BLaER1 (cell line): ENCODE data around the gene IFNK.

ENCODE experiments used
- H3K27ac ChIP-seq: shearing (Covaris generic); formaldehyde crosslinking; 2 replicates; pipeline ENCODE4 v1.8.1; 2022
- H3K27me3 ChIP-seq: shearing (Covaris generic); formaldehyde crosslinking; 2 replicates; pipeline ENCODE4 v1.8.1; 2022
- H3K36me3 ChIP-seq: shearing (Covaris generic); formaldehyde crosslinking; 2 replicates; pipeline ENCODE4 v1.8.1; 2022
- H3K4me1 ChIP-seq: shearing (Covaris generic); formaldehyde crosslinking; 2 replicates; pipeline ENCODE4 v1.8.1; 2022
- H3K4me2 ChIP-seq: shearing (Covaris generic); formaldehyde crosslinking; 2 replicates; pipeline ENCODE4 v1.8.1; 2022
- H3K4me3 ChIP-seq: shearing (Covaris generic); formaldehyde crosslinking; 2 replicates; pipeline ENCODE4 v1.8.1; 2022
- H3K9ac ChIP-seq: shearing (Covaris generic); formaldehyde crosslinking; 2 replicates; pipeline ENCODE4 v1.8.1; 2022
- H3K9me3 ChIP-seq: shearing (Covaris generic); formaldehyde crosslinking; 2 replicates; pipeline ENCODE4 v1.8.1; 2022
- H4K20me1 ChIP-seq: shearing (Covaris generic); formaldehyde crosslinking; 2 replicates; pipeline ENCODE4 v1.8.1; 2022
- Cebpa-rat ChIP-seq: shearing (Covaris generic); IDR thresholded peaks from 2 replicates; pipeline ENCODE4 v1.8.1; 2022

Gene IFNK

GRCh38 chr9:27506981-27507380 lies 17.1 kb upstream of the IFNK start:
- no peak for TF ChIP-seq Cebpa-rat
- no peak overlapping the region for H3K4me2 ChIP-seq
- no peaks in the 10 kb centered on the region for H3K27me3 ChIP-seq
- no peaks in the 10 kb centered on the region for H3K9me3 ChIP-seq
- H3K27ac ChIP-seq = no peak overlapping the region
- no peak overlapping the region for H3K4me3 ChIP-seq
- H3K9ac ChIP-seq = no peak overlapping the region
- H3K4me1 ChIP-seq = no peaks in the 10 kb centered on the region
- H3K36me3 ChIP-seq = no peaks in the 10 kb centered on the region
- no peaks in the 10 kb centered on the region for H4K20me1 ChIP-seq

- TF ChIP-seq Cebpa-rat = no peak
- H3K27me3 ChIP-seq = no peaks in the 10 kb centered on the region
- H3K4me3 ChIP-seq = no peak overlapping the region
- no peaks in the 10 kb centered on the region for H3K4me1 ChIP-seq
- no peaks in the 10 kb centered on the region for H4K20me1 ChIP-seq
- no peak overlapping the region for H3K27ac ChIP-seq
- H3K9me3 ChIP-seq = no peaks in the 10 kb centered on the region
- no peak overlapping the region for H3K4me2 ChIP-seq
- no peaks in the 10 kb centered on the region for H3K36me3 ChIP-seq
- no peak overlapping the region for H3K9ac ChIP-seq
These were observed 13.3 kb upstream of the IFNK start for GRCh38 chr9:27510780-27511179.

DNA sequence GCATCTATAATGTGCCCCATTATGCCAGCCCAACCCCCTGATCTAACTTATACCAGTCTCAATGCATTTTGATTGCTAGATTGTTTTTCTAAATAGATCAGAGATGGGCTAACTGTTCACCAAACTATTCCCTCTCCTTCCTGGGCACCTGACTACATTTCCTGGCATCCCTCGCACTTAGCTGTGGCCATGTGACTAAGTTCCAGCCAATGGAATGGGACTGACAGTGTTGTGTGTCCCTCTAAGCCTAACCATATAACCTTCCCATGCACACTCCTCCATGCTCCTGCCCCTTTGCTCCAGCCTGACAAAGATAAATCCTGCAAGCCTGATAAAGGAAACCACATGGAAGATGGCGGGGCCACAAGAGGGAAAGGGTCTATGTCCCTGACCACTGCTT lies 12.3 kb upstream of the IFNK start:
- H3K4me3 ChIP-seq = no peak overlapping the region
- no peak for TF ChIP-seq Cebpa-rat
- H3K9me3 ChIP-seq = no peaks in the 10 kb centered on the region
- H3K4me1 ChIP-seq = no peaks in the 10 kb centered on the region
- H3K9ac ChIP-seq = no peak overlapping the region
- no peaks in the 10 kb centered on the region for H3K27me3 ChIP-seq
- H3K36me3 ChIP-seq = no peaks in the 10 kb centered on the region
- no peak overlapping the region for H3K4me2 ChIP-seq
- no peaks in the 10 kb centered on the region for H4K20me1 ChIP-seq
- H3K27ac ChIP-seq = no peak overlapping the region

GRCh38 chr9:27514551-27514950 lies 9.5 kb upstream of the IFNK start:
- Histone ChIP-seq H3K9me3 (no peaks in the 10 kb centered on the region), H3K4me3 (no peak overlapping the region), H4K20me1 (no peaks in the 10 kb centered on the region), H3K4me2 (no peak overlapping the region), H3K4me1 (no peaks in the 10 kb centered on the region), H3K36me3 (no peaks in the 10 kb centered on the region), H3K27ac (no peak overlapping the region), H3K27me3 (no peaks in the 10 kb centered on the region), H3K9ac (no peak overlapping the region)
- no peak for TF ChIP-seq Cebpa-rat

DNA sequence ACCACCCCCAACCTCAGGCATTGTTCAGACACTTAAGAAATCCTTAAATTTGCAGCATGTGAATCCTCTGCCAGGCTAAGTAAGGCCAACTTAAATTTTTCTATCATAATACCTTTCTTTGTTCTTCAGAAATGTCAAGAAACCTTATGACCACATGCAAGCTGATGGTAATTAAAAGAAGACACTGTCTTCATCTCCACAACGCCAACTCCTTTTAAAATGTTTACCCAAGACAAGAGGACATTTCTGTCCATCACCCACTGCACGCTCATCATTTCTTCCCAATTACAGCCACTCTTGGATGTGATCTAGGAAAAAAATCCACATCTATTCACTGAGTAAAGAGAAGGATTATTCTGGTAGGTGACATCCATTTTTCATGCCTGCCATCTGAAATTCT lies 6.1 kb upstream of the IFNK start:
- Histone ChIP-seq H3K4me3 (no peak overlapping the region), H3K27me3 (no peaks in the 10 kb centered on the region), H3K9me3 (no peaks in the 10 kb centered on the region), H3K9ac (no peak overlapping the region), H3K4me2 (no peak overlapping the region), H3K4me1 (no peaks in the 10 kb centered on the region), H3K27ac (no peak overlapping the region), H4K20me1 (no peaks in the 10 kb centered on the region), H3K36me3 (no peaks in the 10 kb centered on the region)
- TF ChIP-seq Cebpa-rat = no peak

GRCh38 chr9:27518809-27519208 lies 5.3 kb upstream of the IFNK start:
- H3K4me2 ChIP-seq = no peak overlapping the region
- no peaks in the 10 kb centered on the region for H3K36me3 ChIP-seq
- no peak overlapping the region for H3K27ac ChIP-seq
- no peaks in the 10 kb centered on the region for H4K20me1 ChIP-seq
- no peak overlapping the region for H3K4me3 ChIP-seq
- H3K4me1 ChIP-seq = no peaks in the 10 kb centered on the region
- H3K27me3 ChIP-seq = no peaks in the 10 kb centered on the region
- no peak for TF ChIP-seq Cebpa-rat
- H3K9me3 ChIP-seq = no peaks in the 10 kb centered on the region
- no peak overlapping the region for H3K9ac ChIP-seq

DNA sequence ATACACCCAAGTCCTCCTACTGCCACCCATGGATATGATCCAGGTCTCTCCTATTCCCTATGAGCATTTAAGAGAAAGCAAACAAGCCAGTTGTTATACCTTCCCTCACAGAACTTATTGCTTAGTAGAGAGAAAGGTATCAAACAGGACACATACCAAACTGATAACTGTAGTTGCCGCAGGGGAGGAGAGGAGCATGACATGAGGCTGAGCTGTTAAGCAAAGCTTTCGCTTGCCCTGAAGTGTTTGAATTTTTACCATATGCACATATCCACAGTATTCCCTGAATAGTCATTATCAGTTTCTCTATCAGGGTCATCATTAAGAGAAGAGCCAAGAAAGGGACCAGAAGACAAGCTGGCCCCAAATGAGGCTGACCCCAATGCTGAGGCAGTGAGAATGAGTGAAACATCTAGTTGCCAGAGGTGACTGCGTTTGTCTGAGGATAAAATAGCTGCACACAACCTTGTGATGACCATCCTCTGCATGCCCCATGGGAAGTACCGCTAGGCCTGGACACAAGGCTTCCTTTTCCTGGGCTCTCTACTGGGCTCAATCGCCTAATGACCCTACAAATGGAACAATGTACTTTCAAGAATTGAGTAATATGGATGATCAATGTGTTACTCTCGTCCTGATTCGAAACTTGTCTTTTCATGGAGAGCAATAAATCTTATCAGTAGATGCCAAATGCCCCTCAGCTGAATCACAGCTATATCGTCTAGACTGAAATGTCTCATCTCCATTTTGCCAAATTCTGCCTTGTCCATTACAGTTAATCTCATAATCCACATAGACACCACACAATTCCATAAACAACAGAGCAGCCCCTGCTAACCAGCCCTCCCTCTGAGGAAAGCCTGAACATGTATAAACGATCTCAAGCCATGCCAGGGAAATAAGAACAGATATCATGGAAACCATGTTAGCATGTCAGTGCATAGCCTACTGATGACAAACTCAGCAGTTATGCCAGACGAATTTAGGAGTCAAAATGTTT lies 4.3 kb upstream of the IFNK start:
- H3K36me3 ChIP-seq = no peaks in the 10 kb centered on the region
- H4K20me1 ChIP-seq = no peaks in the 10 kb centered on the region
- no peaks in the 10 kb centered on the region for H3K4me1 ChIP-seq
- H3K9me3 ChIP-seq = no peaks in the 10 kb centered on the region
- H3K9ac ChIP-seq = no peak overlapping the region
- no peak overlapping the region for H3K27ac ChIP-seq
- no peak overlapping the region for H3K4me3 ChIP-seq
- TF ChIP-seq Cebpa-rat = no peak
- no peaks in the 10 kb centered on the region for H3K27me3 ChIP-seq
- no peak overlapping the region for H3K4me2 ChIP-seq

DNA sequence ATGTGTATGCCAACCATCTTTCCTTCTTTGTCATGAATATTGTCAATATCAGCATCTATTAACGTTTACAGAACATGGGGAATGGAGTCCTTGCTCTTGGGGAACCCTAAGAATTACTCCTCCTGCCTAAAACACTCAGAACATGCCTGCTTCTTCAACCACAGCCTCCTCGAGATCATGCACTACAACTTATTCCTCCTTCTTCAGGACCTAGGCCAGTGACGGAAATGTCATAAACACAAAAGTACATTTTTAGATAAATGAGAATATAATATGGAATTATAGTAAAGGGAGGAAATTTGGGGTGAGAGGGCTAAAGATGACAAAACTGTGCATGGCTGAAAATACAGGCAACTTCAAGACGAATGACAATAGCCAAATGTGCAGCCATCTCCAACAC lies 3.1 kb upstream of the IFNK start:
- Histone ChIP-seq H4K20me1 (no peaks in the 10 kb centered on the region), H3K9ac (no peak overlapping the region), H3K9me3 (no peaks in the 10 kb centered on the region), H3K36me3 (no peaks in the 10 kb centered on the region), H3K4me1 (no peaks in the 10 kb centered on the region), H3K4me3 (no peak overlapping the region), H3K27ac (no peak overlapping the region), H3K27me3 (no peaks in the 10 kb centered on the region), H3K4me2 (no peak overlapping the region)
- no peak for TF ChIP-seq Cebpa-rat

- no peak for TF ChIP-seq Cebpa-rat
- peaks cover 9% of the 10 kb centered on the region for H3K4me1 ChIP-seq
- no peak overlapping the region for H3K4me2 ChIP-seq
These were observed 949 bp upstream of the IFNK start for GRCh38 chr9:27523141-27523540.

GRCh38 chr9:27527702-27528075 lies 3.6 kb downstream of the IFNK start:
- H4K20me1 ChIP-seq = no peaks in the 10 kb centered on the region
- H3K36me3 ChIP-seq = no peaks in the 10 kb centered on the region
- H3K4me1 ChIP-seq = peaks cover 13% of the 10 kb centered on the region
- peak overlapping the region; percentile 74; the same call in 1 of the 2 replicates for H3K9ac ChIP-seq
- H3K4me3 ChIP-seq = peak overlapping the region; percentile 78
- H3K9me3 ChIP-seq = no peaks in the 10 kb centered on the region
- H3K4me2 ChIP-seq = peak overlapping the region; percentile 83
- no peak for TF ChIP-seq Cebpa-rat
- H3K27me3 ChIP-seq = peaks cover 5% of the 10 kb centered on the region; the same call in 1 of the 2 replicates
- no peak overlapping the region for H3K27ac ChIP-seq

More at GRCh38 chr9:27523141-27523540, 949 bp upstream of the IFNK start:
- no peaks in the 10 kb centered on the region for H3K9me3 ChIP-seq
- no peak overlapping the region for H3K4me3 ChIP-seq
- no peaks in the 10 kb centered on the region for H4K20me1 ChIP-seq
- H3K36me3 ChIP-seq = no peaks in the 10 kb centered on the region
- peaks cover 5% of the 10 kb centered on the region; the same call in 1 of the 2 replicates for H3K27me3 ChIP-seq
- no peak overlapping the region for H3K27ac ChIP-seq
- no peak overlapping the region for H3K9ac ChIP-seq
